NCI-H1930 (cell line): ENCODE data around the gene GRIK1.
"Not testable (repeated sequence)": the region's sequence is repeated elsewhere in the genome, so short reads cannot be mapped to it uniquely, and the experiment has no call there.

Experiments
- DNase-seq, 2 experiments: peaks; one replicate each; lab custom pipeline; 2025; lab: John Stamatoyannopoulos, UW

The GRIK1 gene

GRCh38 chr21:29610779-29611360, 328.9 kb downstream of the GRIK1 start:
- no peak for DNase-seq

DNA sequence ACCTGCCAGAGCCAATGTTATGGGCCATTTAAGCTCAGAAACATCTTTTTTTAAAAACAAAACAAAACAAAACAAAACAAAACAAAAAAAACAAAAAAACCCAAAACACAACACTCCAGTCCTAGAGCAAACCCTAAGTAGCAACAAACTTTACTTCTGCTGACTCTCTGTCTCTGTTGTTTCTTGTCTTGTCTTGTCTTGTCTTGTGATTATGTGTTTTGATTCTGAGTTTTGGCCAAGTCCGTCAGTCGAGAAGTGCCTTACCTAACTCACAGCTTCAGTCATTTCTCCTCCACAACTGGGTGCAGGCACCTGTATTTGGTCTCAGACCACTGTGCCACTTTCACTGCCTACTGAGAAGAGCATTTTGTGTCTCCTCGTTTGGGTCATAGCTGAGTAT, 333.2 kb downstream of the GRIK1 start:
- no peak for DNase-seq

- not testable (repeated sequence) for DNase-seq
These were observed 334.6 kb downstream of the GRIK1 start for GRCh38 chr21:29605219-29605618.

DNA sequence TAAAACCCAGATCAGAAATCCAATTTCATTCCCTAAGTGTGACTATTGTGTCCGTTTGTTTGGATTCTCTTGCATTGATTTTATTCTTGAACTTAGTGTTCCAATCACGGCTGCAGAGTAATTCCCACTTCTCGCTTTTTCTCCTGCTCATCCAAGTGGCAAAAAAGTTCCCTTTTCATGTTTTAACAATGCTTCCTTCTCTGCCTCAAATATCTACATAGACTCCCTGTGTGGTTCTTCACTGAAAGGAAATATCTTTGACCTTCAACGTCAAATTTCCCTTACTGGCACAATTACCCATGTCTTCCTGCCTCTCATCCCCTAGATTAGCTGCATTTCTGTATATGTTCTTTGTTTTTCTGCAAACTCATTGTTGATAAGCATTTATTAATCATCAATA, 335.7 kb downstream of the GRIK1 start:
- no peak for DNase-seq

DNA sequence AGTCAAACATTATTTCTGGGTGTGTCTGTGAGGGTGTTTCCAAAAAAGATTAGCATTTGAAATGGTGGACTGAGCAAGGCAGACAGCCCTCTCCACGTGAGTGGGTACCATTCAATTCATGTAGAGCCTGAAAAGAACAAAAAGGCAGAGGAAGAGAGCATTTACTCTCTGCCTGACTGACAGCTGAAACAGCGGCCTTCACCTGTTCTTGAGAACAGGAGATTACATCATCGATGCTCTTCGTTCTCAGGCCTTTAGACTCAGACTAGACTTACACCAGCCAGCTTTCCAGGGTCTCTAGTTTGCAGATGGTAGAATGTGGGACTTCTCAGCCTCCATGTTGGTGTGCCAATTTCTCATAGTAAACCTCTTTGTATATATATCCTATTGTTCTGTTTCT, 338.7 kb downstream of the GRIK1 start:
- DNase-seq = no peak

DNA sequence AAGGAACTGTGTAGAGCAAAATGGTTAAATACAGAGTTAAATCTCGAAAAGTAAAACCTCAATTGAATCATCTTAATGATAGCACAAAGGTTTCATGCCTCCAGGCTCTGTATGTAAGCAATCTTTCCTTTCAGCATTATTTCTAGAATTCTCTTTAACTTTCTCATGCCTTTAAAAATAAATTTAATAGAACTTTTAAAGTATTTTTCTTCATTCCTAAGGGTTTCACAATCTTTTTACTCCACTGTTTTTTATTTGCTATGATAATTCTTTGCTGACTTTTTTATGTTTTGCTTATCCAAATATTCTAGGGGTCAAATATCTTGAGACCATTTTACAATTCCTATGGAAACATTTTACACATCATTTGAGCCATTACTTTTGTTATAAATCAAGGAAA, 353.1 kb downstream of the GRIK1 start:
- DNase-seq = no peak

- no peak for DNase-seq
These were observed 354.3 kb downstream of the GRIK1 start for GRCh38 chr21:29585462-29585861.

DNA sequence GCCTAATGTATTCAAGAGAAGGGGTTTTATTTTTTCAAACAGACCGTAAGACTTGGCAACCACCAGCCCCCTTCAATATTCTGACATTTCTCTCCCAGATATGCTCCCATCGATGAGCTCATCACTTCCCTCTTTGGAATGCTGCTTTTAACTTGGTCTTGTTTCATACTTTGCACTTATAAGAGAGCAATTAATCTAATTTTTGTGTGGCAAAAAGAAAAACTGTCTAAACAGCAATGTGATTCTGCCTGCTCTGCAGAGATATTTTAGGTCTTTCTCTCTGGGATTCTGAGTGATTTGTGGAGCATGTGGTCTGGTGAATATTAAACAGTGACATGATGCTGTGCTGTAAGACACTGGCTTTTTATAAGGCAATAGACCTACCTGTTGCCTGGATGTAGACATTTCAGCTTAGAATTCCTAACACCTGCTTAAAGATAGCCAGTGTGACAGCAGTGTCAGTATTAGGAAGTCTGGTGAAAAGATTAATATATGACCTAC, 356.3 kb downstream of the GRIK1 start:
- DNase-seq = no peak

GRCh38 chr21:29582855-29583254, 356.9 kb downstream of the GRIK1 start:
- DNase-seq = no peak

- DNase-seq = no peak
These were observed 358.4 kb downstream of the GRIK1 start for GRCh38 chr21:29581393-29581792.

- no peak for DNase-seq
These were observed 359.0 kb downstream of the GRIK1 start for GRCh38 chr21:29580732-29581285.

DNA sequence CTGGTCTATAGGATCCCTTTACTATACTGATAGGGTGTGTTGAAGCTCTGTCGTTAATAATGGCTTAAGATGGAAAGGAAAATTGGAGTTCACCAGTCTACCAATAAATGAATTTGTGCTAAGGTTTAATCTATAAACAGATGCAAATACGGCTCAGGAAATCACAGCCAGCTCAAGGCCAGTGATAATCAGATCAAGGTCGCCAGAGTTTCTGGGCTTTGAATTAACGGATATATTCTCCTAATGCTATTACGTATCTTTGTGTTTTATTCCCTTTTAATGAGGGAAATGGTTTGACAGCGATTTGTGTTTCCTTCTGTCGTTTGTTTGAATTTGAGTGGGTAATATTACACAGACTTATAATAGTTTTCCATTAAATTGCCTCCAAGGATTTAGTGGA, 361.5 kb downstream of the GRIK1 start:
- no peak for DNase-seq

DNA sequence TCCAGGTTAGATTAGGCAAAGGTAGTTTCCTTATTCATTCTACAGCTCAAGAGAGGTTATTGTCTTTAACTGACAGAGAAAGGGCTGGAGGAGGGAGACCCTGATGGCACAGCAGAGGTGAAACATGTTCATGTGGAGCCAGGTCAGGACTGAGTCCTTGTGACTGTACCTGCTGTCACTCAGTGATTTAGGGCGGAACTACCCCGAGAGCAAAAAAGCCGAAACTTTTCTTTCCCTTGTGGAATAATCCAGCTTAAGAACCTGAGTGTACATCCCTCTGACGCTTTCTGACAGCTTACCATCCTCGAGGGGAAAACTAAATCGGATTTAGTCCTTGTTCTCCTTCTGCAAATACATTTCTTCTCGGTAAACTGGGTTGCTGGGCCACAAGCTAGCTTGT, 367.8 kb downstream of the GRIK1 start:
- DNase-seq = no peak

DNA sequence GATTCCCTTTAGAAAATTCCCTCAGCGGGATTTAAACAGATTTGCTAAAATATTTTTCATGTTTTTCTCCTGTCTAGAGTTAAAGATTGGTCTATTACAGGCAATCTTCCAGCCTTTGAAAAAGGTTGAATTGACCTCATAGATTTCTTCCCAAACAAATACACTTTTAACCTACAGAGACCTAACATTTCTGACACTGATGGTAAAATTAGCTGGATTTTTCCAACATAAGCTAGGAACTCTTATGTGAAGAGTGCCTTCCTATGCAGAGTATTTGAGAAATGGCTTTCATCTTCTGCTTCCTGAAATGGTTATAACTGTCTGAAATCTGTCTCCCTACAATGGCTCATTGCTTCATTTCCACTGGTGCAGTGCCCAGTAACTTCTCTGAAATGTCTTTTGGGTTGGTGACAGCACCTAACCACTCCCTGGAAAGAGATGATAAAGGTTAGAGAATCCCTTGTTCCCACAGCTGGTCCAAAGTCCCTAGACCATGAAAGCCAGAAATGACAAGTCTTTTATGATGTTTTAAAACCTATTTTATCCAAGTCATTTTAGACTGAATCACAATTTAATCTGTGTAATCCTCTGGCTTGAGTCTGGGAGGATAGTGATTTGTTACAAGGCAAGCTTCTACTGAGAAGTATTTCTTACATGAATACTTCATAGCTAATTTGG, 371.6 kb downstream of the GRIK1 start:
- no peak for DNase-seq

DNA sequence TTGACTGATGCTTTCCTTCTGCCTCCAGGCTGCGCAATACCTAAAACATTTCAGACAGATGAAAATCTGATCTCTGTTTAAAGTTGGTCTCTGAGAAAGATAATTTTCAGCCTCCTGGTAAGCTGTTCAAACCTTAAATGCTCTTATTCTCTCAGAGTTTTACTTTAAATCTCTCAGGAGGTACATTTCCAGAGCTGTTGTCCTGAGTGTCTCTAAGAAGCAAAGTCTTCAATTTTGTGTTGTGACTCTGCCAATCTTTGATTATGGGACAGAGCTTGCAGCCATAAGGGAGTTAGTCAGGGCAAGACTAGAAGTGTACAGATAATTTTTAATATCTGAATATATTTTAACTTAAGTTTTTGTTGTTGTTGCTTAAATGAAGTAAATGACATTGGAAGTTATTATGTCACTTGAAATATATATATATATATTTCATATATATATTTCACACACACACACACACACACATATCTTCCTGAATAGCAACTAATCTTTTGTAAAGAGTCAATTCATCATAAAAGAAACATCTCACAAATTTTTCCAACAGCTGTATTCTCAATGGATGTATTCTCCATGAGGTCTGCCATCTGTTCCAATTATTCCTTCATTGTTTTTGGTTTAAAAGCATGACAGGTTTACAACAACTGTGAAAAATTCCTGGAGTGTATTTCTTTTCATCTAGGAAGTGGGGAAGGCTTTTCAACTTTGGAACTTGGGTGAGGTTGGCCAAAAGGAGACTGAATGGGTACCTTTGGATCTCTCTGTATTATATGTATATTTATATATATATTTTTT, 381.7 kb downstream of the GRIK1 start:
- DNase-seq = no peak

DNA sequence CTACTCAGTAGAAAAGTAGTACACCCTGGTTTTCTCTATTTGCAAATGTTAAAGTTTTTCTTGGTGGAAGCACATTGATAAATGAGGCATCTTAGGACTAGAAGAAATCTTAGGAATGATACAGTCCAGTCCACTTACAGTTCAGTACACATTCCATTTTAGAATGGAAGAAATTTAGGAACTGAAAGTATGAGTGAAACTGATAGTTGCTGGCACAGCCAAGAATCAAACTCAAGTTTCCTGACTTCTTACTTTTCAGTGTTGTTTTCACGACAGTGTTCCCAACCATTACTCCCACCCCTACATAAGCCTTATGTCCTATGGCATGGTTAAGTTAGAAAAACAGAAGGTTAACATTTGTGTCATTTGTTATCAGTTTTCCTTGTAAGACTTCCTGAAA, 382.6 kb downstream of the GRIK1 start:
- no peak for DNase-seq

- no peak for DNase-seq
These were observed 384.2 kb downstream of the GRIK1 start for GRCh38 chr21:29555601-29556000.

GRCh38 chr21:29550205-29550604, 389.6 kb downstream of the GRIK1 start:
- no peak for DNase-seq

- no peak for DNase-seq
These were observed 390.2 kb downstream of the GRIK1 start for GRCh38 chr21:29549614-29550013.

DNA sequence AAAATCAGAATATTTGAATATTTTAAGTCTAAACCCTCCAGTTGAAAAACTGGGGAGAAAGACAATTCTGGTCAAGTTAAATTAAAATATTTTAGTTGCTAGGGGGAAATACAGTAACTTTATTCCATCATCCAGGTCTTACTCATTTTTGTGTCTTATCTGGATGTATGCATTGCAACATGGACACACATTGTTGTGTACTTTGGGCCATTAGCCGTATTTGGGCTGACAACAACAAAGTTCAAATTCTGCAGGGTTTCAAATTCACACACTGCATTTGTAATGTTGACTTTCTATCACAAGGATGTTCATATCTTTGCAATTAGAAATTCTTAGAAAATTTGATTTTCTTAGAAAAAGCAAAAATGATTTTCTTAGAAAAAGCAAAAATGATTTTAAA, 391.8 kb downstream of the GRIK1 start:
- no peak for DNase-seq

GRCh38 chr21:29546071-29546470, 393.7 kb downstream of the GRIK1 start:
- no peak for DNase-seq

DNA sequence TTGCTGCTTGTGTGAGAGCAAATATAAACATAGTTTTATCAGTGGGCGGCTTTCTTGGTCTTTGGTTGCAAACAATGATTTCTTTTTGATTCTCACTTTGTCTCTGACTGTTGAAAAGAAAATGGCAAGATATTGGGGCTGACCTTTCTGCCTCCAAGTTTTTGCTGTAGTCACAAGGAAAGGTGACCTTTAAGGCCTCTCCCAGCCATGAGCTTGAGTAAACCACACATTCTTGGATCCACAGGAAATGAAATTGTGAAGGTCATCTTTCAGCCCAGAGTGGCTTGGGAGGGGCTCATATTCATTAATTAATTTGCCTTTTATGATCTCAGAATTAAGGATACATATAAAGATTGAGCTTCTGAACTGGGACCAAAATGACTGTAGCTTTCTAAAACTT, 399.5 kb downstream of the GRIK1 start:
- no peak for DNase-seq

DNA sequence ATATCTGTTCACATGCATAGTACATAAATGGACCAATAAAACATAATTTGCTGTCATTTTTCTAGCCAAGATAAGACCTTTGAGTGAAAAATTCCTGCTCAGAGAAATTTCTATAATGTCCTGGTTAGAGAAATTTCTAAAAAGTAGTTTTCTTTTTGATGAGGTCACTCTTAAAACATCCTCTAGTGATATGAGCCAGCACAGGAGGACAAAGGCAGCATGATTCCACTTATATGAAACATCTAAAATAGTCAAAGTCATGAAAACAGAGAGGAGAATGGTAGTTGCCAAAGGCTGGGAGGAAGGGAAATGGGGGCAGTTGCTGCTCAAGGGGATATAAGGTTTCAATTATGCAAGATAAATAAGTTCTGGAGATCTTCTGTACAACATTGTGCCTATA, 401.7 kb downstream of the GRIK1 start:
- DNase-seq = no peak
